GM18858 (cell line): ENCODE data around the gene CNOT11.
"Not testable (repeated sequence)": the region's sequence is repeated elsewhere in the genome, so short reads cannot be mapped to it uniquely, and the experiment has no call there.

Experiments used
- ATAC-seq: cut with Tn5 transposase; IDR thresholded peaks from one replicate; pipeline ENCODE4 v1.9.1; 2021; ENCODE audit not compliant: unreplicated experiment

The CNOT11 gene

GRCh38 chr2:101244899-101245298, 7.8 kb upstream of the CNOT11 start:
- not testable (repeated sequence) for ATAC-seq

DNA sequence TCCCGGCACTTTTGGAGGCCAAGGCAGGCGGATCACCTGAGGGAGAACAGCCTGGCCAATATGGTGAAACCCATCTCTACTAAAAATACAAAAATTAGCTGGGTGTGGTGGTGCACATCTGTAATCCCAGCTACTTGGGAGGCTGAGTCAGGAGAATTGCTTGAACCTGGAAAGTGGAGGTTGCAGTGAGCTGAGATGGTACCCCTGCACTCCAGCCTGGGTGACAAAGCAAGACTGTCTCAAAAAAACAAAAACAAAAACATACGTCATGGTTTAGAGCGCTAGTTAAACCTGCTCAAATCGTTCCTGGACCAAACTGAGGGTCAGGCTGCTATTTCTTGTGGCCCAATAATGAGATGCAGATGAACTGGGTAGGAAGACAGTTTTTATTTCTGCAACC, 7.2 kb upstream of the CNOT11 start:
- ATAC-seq, result not testable (repeated sequence)

DNA sequence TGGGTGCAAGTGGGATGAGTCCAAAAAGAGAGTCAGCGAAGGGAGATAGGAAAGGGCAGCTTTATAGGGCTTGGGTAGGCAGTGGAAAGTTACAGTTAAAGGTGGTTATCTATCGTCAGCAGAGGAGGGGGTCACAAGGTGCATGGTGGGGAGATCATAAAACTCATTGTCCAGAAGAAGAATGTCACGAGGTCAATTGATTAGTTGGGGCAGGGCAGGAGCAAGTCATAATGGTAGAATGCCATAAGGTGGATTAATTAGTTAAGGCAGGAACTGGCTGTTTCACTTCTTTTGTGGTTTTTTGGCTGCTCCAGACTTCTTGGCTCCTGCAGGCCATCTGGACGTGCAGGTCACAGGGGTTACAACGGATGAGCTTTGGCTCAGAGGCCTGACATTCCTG, 3.9 kb upstream of the CNOT11 start:
- ATAC-seq, result not testable (repeated sequence)

DNA sequence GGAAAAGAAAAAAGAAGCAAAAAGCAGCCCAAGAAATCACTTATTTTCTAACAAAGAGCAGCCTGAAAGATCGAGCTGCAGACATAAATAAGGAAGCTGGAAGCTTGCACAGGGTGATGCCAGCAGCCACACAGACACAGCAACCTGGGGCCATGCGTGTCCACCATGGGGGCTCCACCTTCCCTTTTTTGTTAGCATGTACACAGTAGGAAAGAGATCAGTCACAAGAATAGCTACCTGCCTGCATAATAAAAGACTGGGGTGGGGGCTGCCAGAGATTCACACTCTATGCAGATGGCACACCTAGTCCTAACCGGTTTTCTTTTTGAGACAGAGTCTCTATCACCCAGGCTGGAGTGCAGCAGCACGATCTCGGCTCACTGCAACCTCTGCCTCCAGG, 2.9 kb upstream of the CNOT11 start:
- ATAC-seq, result no peak

GRCh38 chr2:101251246-101251781, 1.4 kb upstream of the CNOT11 start:
- not testable (repeated sequence) for ATAC-seq

- peak; percentile 55 for ATAC-seq
Measured at GRCh38 chr2:101251844-101252407, 760 bp upstream of the CNOT11 start.

- ATAC-seq, result peak; percentile 30
Measured at GRCh38 chr2:101253013-101253702, 472 bp downstream of the CNOT11 start.

GRCh38 chr2:101253703-101254450, 1.2 kb downstream of the CNOT11 start:
- no peak for ATAC-seq

DNA sequence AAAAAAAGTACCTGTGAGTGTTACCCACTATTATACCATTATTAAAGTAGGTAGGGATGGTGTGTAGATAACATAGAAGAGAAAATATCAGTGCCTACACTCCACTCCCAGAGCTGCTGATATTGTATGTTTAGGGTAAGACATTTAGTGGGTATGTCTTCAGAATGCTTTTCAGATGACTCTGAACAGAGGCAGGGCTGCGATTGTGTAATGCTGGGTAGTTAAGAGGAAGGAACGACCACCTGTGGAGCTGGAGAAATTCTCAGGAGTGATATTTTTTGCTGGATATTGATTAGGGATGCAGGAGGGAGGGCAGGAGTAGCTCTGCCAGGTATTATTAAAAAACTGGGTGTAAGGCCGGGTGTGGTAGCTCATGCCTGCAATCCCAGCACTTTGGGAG, 2.8 kb downstream of the CNOT11 start:
- ATAC-seq, result no peak

DNA sequence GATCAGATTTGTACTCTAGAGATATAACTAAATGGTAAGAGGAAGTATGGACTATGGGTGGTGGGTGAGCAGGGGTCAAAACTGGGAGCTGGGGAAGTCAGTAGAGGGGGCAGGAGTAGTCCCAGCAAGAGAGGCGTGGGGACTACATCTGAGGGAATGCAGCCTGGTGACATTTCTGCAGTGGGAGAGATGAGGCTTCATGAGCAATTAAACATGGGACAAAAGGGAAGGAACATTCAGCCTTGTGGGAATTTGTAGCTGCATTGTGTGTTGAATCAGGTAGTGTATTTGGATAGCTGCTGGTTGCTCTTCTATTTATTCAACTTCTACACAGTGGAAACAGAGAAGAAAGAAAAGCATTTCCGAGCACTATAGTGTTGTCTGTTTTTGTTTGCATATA, 3.6 kb downstream of the CNOT11 start:
- ATAC-seq, result no peak

DNA sequence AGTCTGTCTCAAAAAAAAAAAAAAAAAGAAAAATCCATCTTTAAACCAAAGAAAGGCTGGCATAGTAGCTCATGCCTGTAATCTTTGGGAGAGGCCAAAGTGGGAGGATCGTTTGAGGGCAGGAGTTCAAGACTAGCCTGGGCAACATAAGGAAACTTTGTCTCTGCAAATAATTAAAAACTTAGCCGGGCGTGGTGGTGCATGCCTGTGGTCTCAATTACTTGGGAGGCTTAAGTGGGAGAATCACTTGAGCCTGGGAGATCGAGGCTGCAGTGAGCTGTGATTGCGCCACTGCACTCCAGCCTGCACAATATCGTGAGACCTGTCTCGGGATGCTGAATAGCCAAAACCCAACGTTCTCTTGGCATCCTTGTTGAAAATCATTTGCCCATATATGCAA, 6.1 kb downstream of the CNOT11 start:
- no peak for ATAC-seq

GRCh38 chr2:101262142-101262541, 9.5 kb downstream of the CNOT11 start:
- no peak for ATAC-seq

DNA sequence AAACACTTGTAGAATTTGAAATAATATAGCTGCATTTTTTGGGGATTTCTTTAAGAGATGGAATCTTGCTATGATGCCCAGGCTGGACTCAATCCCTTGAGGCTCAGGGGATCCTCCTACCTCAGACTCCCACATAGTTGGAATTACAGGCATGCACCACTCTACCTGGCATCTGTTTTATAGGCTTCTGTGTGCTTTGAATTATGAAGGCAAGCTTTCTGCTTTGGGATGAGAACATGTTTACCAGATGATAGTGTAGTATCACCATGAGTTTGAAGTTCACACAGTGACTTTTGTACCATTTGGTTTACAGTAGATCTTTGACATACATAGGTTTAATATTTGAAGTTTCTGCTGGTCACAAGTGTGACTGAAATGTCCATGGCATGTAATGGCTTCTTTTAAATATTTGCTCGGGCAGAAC, 10.7 kb downstream of the CNOT11 start:
- ATAC-seq, result no peak

GRCh38 chr2:101264360-101264939, 11.8 kb downstream of the CNOT11 start:
- no peak for ATAC-seq

- no peak for ATAC-seq
Measured at GRCh38 chr2:101265893-101266499, 13.3 kb downstream of the CNOT11 start.

DNA sequence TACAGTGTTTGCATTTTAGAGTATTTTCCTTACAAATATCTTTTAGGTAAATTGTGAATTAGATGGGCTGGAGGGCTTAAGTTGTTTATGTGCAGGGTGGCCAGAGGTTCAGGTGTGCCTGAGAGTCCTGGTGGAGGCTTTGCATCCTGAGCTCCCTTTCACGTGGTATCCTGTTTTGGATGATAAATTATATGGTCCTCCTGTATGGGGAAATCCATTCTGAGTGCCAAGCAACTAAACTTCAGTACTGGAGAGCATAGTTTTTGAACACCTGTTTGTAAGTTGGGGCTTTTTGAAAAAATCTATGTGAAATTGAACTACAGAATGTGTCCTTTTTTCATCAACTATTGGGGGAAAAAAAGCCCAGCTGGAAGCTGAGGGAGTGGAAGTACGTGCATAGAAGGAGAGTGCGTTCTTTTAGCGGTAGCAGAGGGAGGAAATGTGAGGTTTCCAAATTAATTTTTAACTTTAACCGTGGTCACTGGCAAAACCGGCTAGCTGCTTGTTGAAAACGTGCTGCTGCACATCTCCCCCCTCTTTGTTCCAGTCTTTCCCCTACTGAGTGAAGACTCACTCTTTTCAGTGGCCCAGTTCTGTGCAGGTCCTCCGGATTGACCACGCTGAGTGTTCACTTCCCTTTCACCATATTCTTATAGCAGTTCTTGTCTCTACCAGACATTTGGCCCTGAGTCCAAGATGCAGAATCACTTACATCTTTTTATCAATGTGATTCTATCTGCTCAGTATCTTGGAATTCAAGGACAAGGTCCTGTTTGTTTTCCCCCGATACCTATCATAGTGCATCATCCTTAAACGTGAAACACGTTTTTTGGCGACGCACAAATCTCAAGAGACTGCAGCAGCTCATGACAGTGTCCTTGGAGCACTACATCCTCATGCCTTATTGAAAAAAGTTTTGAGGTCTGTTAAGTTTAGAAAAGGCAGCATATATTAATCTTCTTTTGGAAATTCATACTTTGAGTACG, 15.3 kb downstream of the CNOT11 start:
- ATAC-seq, result no peak

GRCh38 chr2:101270700-101271259, 18.1 kb downstream of the CNOT11 start:
- ATAC-seq, result no peak

- ATAC-seq, result peak; percentile 92
Measured at GRCh38 chr2:101272045-101272784, 19.5 kb downstream of the CNOT11 start.

GRCh38 chr2:101273056-101273455, 20.4 kb downstream of the CNOT11 start:
- no peak for ATAC-seq
